ENCODE results near the gene WDR93. TPM values are rescaled to one million over a fixed set of nuclear protein-coding genes. Genes with fewer than 3 reads are reported as not detected.

The WDR93 gene
- total and polyA plus RNA-seq, 3 experiments from 2014 or later, result 0.08 TPM; not detected in 2

GRCh38 chr15:89749951-89750559 is 59.4 kb downstream of the WDR93 start:
- POLR2A ChIA-PET, result interaction anchor here (1.0 kb wide), 1 partner anchor 18 kb away, joined by 3 read pairs; no protein-coding TSS in a partner anchor
- DNase-seq, result no peak

DNA sequence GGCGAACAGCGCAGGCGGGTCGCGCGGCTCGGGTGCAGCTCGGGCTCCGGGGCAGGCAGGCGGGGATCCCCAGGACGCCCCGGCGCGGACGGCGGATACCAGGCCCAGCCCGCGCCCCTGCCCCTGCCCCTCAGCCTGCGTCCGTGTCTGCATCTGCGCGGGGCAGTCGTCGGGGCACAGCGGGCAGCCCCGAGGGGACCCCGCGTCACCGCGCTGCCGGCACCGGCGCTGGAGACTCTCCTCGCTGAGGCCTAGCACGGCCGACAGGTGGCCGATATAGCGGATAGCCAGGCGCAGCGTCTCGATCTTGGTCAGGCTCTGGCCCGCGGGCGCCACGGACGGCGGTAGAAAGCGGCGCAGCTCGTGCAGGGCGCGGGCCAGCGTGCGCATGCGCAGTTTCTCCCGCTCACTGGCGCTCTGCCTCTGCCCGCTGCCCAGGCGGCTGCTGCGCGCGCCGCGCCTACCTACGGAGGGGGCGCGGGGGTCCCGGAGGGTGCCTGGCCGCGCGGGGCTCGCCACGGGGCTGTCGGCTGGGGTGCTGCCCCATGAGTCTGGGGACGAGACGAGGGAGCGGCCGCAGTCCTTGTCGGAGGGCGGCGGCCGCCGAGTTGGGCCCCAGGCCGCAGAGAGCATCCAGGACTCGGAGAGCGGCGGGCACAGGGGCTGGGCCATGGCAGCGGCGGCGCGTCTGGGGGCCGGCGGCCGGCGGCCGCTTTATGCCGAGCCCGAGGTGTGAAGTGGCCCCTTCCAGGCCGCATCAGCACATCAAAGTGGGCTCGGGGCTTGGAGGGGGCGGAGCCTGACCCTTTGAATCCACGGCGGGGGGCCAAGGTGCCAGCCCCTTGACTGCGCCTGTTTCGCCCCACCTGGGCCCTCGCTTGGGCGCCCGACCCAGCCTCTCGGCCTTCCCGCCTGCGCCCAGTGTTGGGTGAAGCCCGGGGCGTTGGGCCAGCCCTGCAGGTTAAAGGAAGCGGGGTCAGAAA is 60.2 kb downstream of the WDR93 start, which contains the start of gene MESP1:
MESP1 (minus strand) TSS at position 690 of the 983 bp plus-strand sequence; CDS start at position 672, 18 bp downstream.
- Histone ChIP-seq H3K36me3 (ENCODE audit: insufficient read depth, low read length) (no peaks in the 10 kb centered on the region), H3K27ac (ENCODE audit: low read depth, low read length) (no peak within 1 kb of the TSS), H3K4me3 (ENCODE audit: low read length) (peak within 1 kb of the TSS; percentile 39), H3K9me3 (ENCODE audit: low read length) (no peaks in the 10 kb centered on the region), H3K4me1 (ENCODE audit: insufficient read depth, low read length) (peaks cover 5% of the 10 kb centered on the region), H3K27me3 (ENCODE audit: insufficient read depth, low read length, poor library complexity, severe bottlenecking) (no peaks in the 10 kb centered on the region)
- Mint-ChIP-seq H3K4me1 (peaks cover 0 to 8% (median 7%) of the 10 kb centered on the region in 3 donors), H3K27me3 (peaks cover 1 to 7% of the 10 kb centered on the region in 2 donors), H3K4me3 (peak within 1 kb of the TSS; percentile 71 to 88 (median 76)), H3K36me3 (no peaks in the 10 kb centered on the region), H3K9me3 (no peaks in the 10 kb centered on the region), H3K27ac (peak within 1 kb of the TSS in 3 of 8 donors; percentile 19 to 54 (median 33))
- DNase-seq, result peak; percentile 78 to 90 (median 81)
- POLR2A ChIA-PET, result interaction anchor here (0.7 to 1.0 kb wide), 2 partner anchors 17 to 163 kb away, joined by 3 read pairs; no protein-coding TSS in a partner anchor
- CTCF ChIA-PET, result interaction anchor here (0.9 to 2.7 kb wide), 6 partner anchors 10 to 124 kb away, joined by 3 to 17 read pairs (median 6); no protein-coding TSS in a partner anchor

More at GRCh38 chr15:89749951-89750559, 59.4 kb downstream of the WDR93 start:
- Mint-ChIP-seq H3K4me3 (peak overlapping the region; percentile 62 to 84 (median 73)), H3K36me3 (no peaks in the 10 kb centered on the region), H3K27me3 (peaks cover 0 to 7% of the 10 kb centered on the region in 2 donors), H3K27ac (no peak overlapping the region), H3K9me3 (no peaks in the 10 kb centered on the region), H3K4me1 (peaks cover 0 to 8% (median 7%) of the 10 kb centered on the region in 3 donors)
- CTCF ChIA-PET, result interaction anchor here (1.4 to 2.7 kb wide), 3 partner anchors 9 to 125 kb away, joined by 3 to 17 read pairs (median 9); no protein-coding TSS in a partner anchor
- Histone ChIP-seq H3K27ac (ENCODE audit: low read depth, low read length) (no peak overlapping the region), H3K36me3 (ENCODE audit: insufficient read depth, low read length) (no peaks in the 10 kb centered on the region), H3K4me1 (ENCODE audit: insufficient read depth, low read length) (peaks cover 5% of the 10 kb centered on the region), H3K9me3 (ENCODE audit: low read length) (no peaks in the 10 kb centered on the region), H3K27me3 (ENCODE audit: insufficient read depth, low read length, poor library complexity, severe bottlenecking) (no peaks in the 10 kb centered on the region), H3K4me3 (ENCODE audit: low read length) (peak overlapping the region; percentile 39)

DNA sequence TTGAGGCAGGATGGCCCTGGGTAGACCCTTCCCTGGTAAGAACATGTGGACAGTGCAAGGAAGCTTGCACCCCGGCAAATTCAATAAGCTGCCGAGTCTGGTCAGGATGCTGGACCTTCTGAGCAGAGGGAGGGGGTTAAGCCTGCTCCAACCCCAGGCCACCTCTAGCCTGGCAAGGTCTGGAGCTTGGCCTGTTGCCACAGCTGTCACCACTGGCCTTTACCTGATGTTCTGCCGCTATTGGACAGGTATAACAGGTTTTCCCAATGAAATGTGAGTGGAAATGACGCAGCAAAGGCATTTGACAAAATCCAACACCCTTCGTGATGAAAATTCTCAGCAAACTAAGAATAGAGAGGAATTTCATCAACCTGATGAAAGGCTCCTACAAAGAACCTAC is 61.1 kb downstream of the WDR93 start:
- ChIA-PET POLR2A (no interaction called here), CTCF (interaction anchor here (0.9 to 2.7 kb wide), 3 partner anchors 9 to 123 kb away, joined by 4 to 9 read pairs (median 7); no protein-coding TSS in a partner anchor)
- no peaks in the 10 kb centered on the region for H3K36me3 ChIP-seq (ENCODE audit: insufficient read depth, low read length)
- Mint-ChIP-seq H3K27me3 (peaks cover 4 to 7% of the 10 kb centered on the region in 2 donors), H3K27ac (no peak overlapping the region), H3K9me3 (no peaks in the 10 kb centered on the region), H3K36me3 (no peaks in the 10 kb centered on the region), H3K4me1 (peaks cover 0 to 8% (median 7%) of the 10 kb centered on the region in 3 donors), H3K4me3 (peak overlapping the region in 6 of 7 donors; percentile 47 to 80 (median 70))
- H3K27me3 ChIP-seq (ENCODE audit: insufficient read depth, low read length, poor library complexity, severe bottlenecking), result no peaks in the 10 kb centered on the region
- peaks cover 5% of the 10 kb centered on the region for H3K4me1 ChIP-seq (ENCODE audit: insufficient read depth, low read length)
- DNase-seq, result no peak
- no peaks in the 10 kb centered on the region for H3K9me3 ChIP-seq (ENCODE audit: low read length)
- H3K27ac ChIP-seq (ENCODE audit: low read depth, low read length), result no peak overlapping the region
- H3K4me3 ChIP-seq (ENCODE audit: low read length), result no peak overlapping the region

DNA sequence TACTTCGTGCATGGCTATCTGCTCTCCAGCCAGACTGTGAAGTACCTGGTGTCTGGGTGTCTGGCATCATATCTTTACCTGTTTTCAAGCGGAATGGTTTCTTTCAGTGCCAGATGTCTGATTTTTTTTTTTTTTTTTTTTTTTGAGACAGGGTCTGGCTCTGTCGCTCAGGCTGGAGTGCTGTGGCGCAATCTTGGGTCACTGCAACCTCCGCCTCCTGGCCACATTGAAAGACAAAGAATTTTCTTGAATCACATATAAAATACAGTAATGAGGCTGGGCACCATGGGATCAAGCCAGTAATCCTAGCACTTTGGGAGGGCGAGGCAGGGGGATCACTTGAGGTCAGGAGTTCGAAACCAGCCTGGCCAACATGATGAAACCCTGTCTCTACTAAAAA is 63.2 kb downstream of the WDR93 start:
- Mint-ChIP-seq H3K36me3 (no peaks in the 10 kb centered on the region), H3K9me3 (no peaks in the 10 kb centered on the region), H3K4me3 (peak overlapping the region in 1 of 7 donors; percentile 65), H3K27ac (no peak overlapping the region), H3K27me3 (peaks cover 7 to 9% of the 10 kb centered on the region in 2 donors), H3K4me1 (peaks cover 0 to 8% (median 7%) of the 10 kb centered on the region in 3 donors)
- Histone ChIP-seq H3K4me3 (ENCODE audit: low read length) (no peak overlapping the region), H3K36me3 (ENCODE audit: insufficient read depth, low read length) (no peaks in the 10 kb centered on the region), H3K4me1 (ENCODE audit: insufficient read depth, low read length) (peaks cover 5% of the 10 kb centered on the region), H3K27me3 (ENCODE audit: insufficient read depth, low read length, poor library complexity, severe bottlenecking) (no peaks in the 10 kb centered on the region), H3K27ac (ENCODE audit: low read depth, low read length) (no peak overlapping the region), H3K9me3 (ENCODE audit: low read length) (no peaks in the 10 kb centered on the region)
- POLR2A ChIA-PET, result interaction anchor here (0.6 kb wide), 1 partner anchor 322 kb away, joined by 3 read pairs; no protein-coding TSS in a partner anchor
- CTCF ChIA-PET, result no interaction called here
- no peak for DNase-seq

- Histone ChIP-seq H3K36me3 (ENCODE audit: insufficient read depth, low read length) (no peaks in the 10 kb centered on the region), H3K9me3 (ENCODE audit: low read length) (no peaks in the 10 kb centered on the region), H3K27me3 (ENCODE audit: insufficient read depth, low read length, poor library complexity, severe bottlenecking) (no peaks in the 10 kb centered on the region), H3K4me1 (ENCODE audit: insufficient read depth, low read length) (peaks cover 5% of the 10 kb centered on the region), H3K27ac (ENCODE audit: low read depth, low read length) (no peak overlapping the region), H3K4me3 (ENCODE audit: low read length) (no peak overlapping the region)
- no peaks in the 10 kb centered on the region for H3K9me3 Mint-ChIP-seq
- H3K4me3 Mint-ChIP-seq, result no peak overlapping the region
- ChIA-PET CTCF (interaction anchor here (0.9 kb wide), 1 partner anchor 14 kb away, joined by 3 read pairs; no protein-coding TSS in a partner anchor), POLR2A (no interaction called here)
- peaks cover 10 to 12% of the 10 kb centered on the region in 2 donors for H3K27me3 Mint-ChIP-seq
- H3K4me1 Mint-ChIP-seq, result peaks cover 0 to 5% (median 5%) of the 10 kb centered on the region in 3 donors
- DNase-seq, result no peak
- no peaks in the 10 kb centered on the region for H3K36me3 Mint-ChIP-seq
- H3K27ac Mint-ChIP-seq, result peak overlapping the region in 1 of 8 donors; percentile 17
Measured at GRCh38 chr15:89754361-89755154, 63.9 kb downstream of the WDR93 start.

DNA sequence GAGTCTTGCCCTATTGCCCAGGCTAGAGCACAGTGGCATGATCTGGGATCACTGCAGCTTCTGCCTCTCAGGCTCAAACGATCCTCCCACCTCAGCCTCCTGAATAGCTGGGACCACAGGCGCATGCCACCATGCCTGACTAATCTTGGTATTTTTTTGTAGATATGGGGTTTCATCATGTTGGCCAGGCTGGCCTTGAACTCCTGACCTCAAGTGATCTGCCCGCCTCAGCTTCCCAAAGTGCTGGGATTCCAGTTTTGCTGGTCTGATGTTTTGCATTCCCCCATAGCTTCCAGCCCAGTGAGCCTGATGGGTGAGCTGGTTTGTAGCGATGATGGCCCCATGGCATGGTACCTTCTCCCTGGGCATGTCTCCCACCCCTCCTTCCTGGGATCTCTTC is 65.1 kb downstream of the WDR93 start:
- Mint-ChIP-seq H3K27me3 (peaks cover 10 to 12% of the 10 kb centered on the region in 2 donors), H3K4me1 (no peaks in the 10 kb centered on the region)

DNA sequence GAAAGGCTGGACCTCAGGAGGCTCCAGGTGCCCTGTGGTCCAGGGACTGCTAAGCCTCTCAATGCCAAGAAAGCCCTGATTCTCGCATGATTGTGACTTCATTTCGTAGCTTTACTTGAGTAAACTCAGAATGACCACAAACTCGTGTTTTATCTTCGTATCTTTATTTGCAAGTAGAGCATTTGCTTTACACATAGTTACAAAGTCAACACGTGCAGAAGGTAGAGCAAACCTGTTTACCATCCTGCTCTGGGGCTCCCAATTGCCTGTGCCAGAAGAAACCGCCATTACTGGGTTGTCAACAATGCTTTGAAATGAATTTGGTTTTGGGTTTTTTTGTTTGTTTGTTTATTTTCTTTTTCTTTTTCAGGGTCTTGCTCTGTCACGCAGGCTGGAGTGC is 66.3 kb downstream of the WDR93 start:
- DNase-seq, result no peak
- no peak overlapping the region for H3K27ac ChIP-seq (ENCODE audit: low read depth, low read length)
- H3K27me3 ChIP-seq (ENCODE audit: insufficient read depth, low read length, poor library complexity, severe bottlenecking), result no peaks in the 10 kb centered on the region
- Mint-ChIP-seq H3K4me3 (no peak overlapping the region), H3K27me3 (peaks cover 10 to 12% of the 10 kb centered on the region in 2 donors), H3K4me1 (no peaks in the 10 kb centered on the region), H3K27ac (no peak overlapping the region), H3K9me3 (no peaks in the 10 kb centered on the region), H3K36me3 (no peaks in the 10 kb centered on the region)
- no peak overlapping the region for H3K4me3 ChIP-seq (ENCODE audit: low read length)
- POLR2A ChIA-PET, result no interaction called here
- H3K9me3 ChIP-seq (ENCODE audit: low read length), result no peaks in the 10 kb centered on the region
- no peaks in the 10 kb centered on the region for H3K4me1 ChIP-seq (ENCODE audit: insufficient read depth, low read length)
- CTCF ChIA-PET, result no interaction called here
- H3K36me3 ChIP-seq (ENCODE audit: insufficient read depth, low read length), result no peaks in the 10 kb centered on the region

More for the DNA sequence above, 65.1 kb downstream of the WDR93 start:
- Histone ChIP-seq H3K27me3 (ENCODE audit: insufficient read depth, low read length, poor library complexity, severe bottlenecking) (no peaks in the 10 kb centered on the region), H3K4me3 (ENCODE audit: low read length) (no peak overlapping the region), H3K4me1 (ENCODE audit: insufficient read depth, low read length) (peaks cover 5% of the 10 kb centered on the region), H3K27ac (ENCODE audit: low read depth, low read length) (no peak overlapping the region), H3K36me3 (ENCODE audit: insufficient read depth, low read length) (no peaks in the 10 kb centered on the region), H3K9me3 (ENCODE audit: low read length) (no peaks in the 10 kb centered on the region)
- ChIA-PET POLR2A (no interaction called here), CTCF (interaction anchor here (0.9 kb wide), 1 partner anchor 15 kb away, joined by 3 read pairs; no protein-coding TSS in a partner anchor)
- peak overlapping the region in 1 of 7 donors; percentile 50 for H3K4me3 Mint-ChIP-seq
- H3K9me3 Mint-ChIP-seq, result no peaks in the 10 kb centered on the region
- DNase-seq, result no peak
- no peak overlapping the region for H3K27ac Mint-ChIP-seq
- H3K36me3 Mint-ChIP-seq, result no peaks in the 10 kb centered on the region

Measured in CD8-positive, alpha-beta memory T cell (primary cell).